HEK293T (cell line): ENCODE data around the gene DCXR.

Experiments used
- CTCF ChIA-PET: fragments of 350-600 bp; formaldehyde crosslinking; extraction: SDS; loops from one replicate; lab custom pipeline; 2021; ENCODE audit warnings: antibody characterized with exemption, inconsistent platforms; lab: Yijun Ruan, JAX
- POLR2A ChIA-PET: fragments of 350-600 bp; formaldehyde crosslinking; extraction: SDS; loops from one replicate; lab custom pipeline; 2020; ENCODE audit warnings: antibody characterized with exemption, inconsistent platforms; lab: Yijun Ruan, JAX
- DNase-seq: peaks from one replicate; pipeline ENCODE4 v3.0.0; 2012; ENCODE audit warnings: mixed read lengths; ENCODE audit errors: extremely low spot score
- ARNT ChIP-seq: fragments of 450-650 bp; IDR thresholded peaks from 2 replicates; pipeline ENCODE4 v1.6.1; 2017; ENCODE audit warnings: mild to moderate bottlenecking
- BHLHE40 ChIP-seq: fragments of 450-650 bp; IDR thresholded peaks from 2 replicates; pipeline ENCODE4 v1.6.1; 2016; ENCODE audit warnings: mild to moderate bottlenecking, moderate library complexity, borderline replicate concordance
- CTBP1 ChIP-seq: fragments of 450-650 bp; IDR thresholded peaks from 2 replicates; pipeline ENCODE4 v1.6.1; 2016; ENCODE audit warnings: borderline replicate concordance
- ELF4 ChIP-seq: fragments of 450-650 bp; IDR thresholded peaks from 2 replicates; pipeline ENCODE4 v1.6.1; 2017; ENCODE audit warnings: antibody characterized with exemption
- FOXA1 ChIP-seq: fragments of 450-650 bp; IDR thresholded peaks from 2 replicates; pipeline ENCODE4 v1.6.1; 2016; ENCODE audit warnings: mild to moderate bottlenecking
- FOXK2 ChIP-seq: fragments of 450-650 bp; IDR thresholded peaks from 2 replicates; pipeline ENCODE4 v1.6.1; 2016; ENCODE audit warnings: mild to moderate bottlenecking
- FOXM1 ChIP-seq: fragments of 450-650 bp; IDR thresholded peaks from 2 replicates; pipeline ENCODE4 v1.6.1; 2017; ENCODE audit warnings: mild to moderate bottlenecking, borderline replicate concordance
- HDGF ChIP-seq: fragments of 450-650 bp; IDR thresholded peaks from 2 replicates; pipeline ENCODE4 v1.6.1; 2017; ENCODE audit warnings: antibody characterized with exemption, borderline replicate concordance
- L3MBTL2 ChIP-seq: fragments of 450-650 bp; conservative IDR thresholded peaks from 2 replicates; pipeline ENCODE4 v1.6.1; 2016; ENCODE audit warnings: mild to moderate bottlenecking
- LEF1 ChIP-seq: fragments of 450-650 bp; IDR thresholded peaks from 2 replicates; pipeline ENCODE4 v1.6.1; 2017; ENCODE audit warnings: mild to moderate bottlenecking, borderline replicate concordance
- NFRKB ChIP-seq: fragments of 450-650 bp; IDR thresholded peaks from 2 replicates; pipeline ENCODE4 v1.6.1; 2016; ENCODE audit warnings: mild to moderate bottlenecking, moderate library complexity
- PKNOX1 ChIP-seq: fragments of 450-650 bp; IDR thresholded peaks from 2 replicates; pipeline ENCODE4 v1.6.1; 2016
- SP1 ChIP-seq: fragments of 450-650 bp; IDR thresholded peaks from 2 replicates; pipeline ENCODE4 v1.6.1; 2017
- SUZ12 ChIP-seq: fragments of 450-650 bp; IDR thresholded peaks from 2 replicates; pipeline ENCODE4 v1.6.1; 2016; ENCODE audit warnings: mild to moderate bottlenecking
- TARDBP ChIP-seq: fragments of 450-650 bp; IDR thresholded peaks from 2 replicates; pipeline ENCODE4 v1.6.1; 2016
- ZNF384 ChIP-seq: fragments of 450-650 bp; IDR thresholded peaks from 2 replicates; pipeline ENCODE4 v1.6.1; 2016

The DCXR gene

GRCh38 chr17:82062076-82062983 is 24.8 kb upstream of the DCXR start:
- ChIA-PET POLR2A (interaction anchor here (1.3 to 6.8 kb wide), 3 partner anchors 8 to 27 kb away, joined by 5 to 46 read pairs (median 6); partner anchors contain the start of genes DCXR, GPS1 and RFNG), CTCF (no interaction called here)
- no peak for DNase-seq
- TF ChIP-seq SP1 = no peak

GRCh38 chr17:82061047-82061925 is 23.8 kb upstream of the DCXR start:
- POLR2A ChIA-PET = interaction anchor here (1.1 to 6.8 kb wide), 6 partner anchors 7 to 37 kb away, joined by 3 to 46 read pairs (median 5); partner anchors contain the start of genes DCXR, FASN, GPS1 and RAC3

GRCh38 chr17:82060614-82061013 is 23.1 kb upstream of the DCXR start:
- CTCF ChIA-PET = no interaction called here
- TF ChIP-seq CTBP1 = no peak
- TF ChIP-seq FOXK2 = no peak
- TF ChIP-seq L3MBTL2 = no peak
- TF ChIP-seq PKNOX1 = no peak
- no peak for TF ChIP-seq SP1
- no peak for TF ChIP-seq FOXM1
- no peak for TF ChIP-seq FOXA1
- no peak for TF ChIP-seq ELF4
- no peak for TF ChIP-seq NFRKB
- no peak for TF ChIP-seq TARDBP
- no peak for TF ChIP-seq HDGF
- TF ChIP-seq BHLHE40 = no peak
- no peak for TF ChIP-seq LEF1
- TF ChIP-seq SUZ12 = no peak
- TF ChIP-seq ARNT = no peak
- TF ChIP-seq ZNF384 = no peak
- POLR2A ChIA-PET = interaction anchor here (1.1 to 6.8 kb wide), 5 partner anchors 6 to 38 kb away, joined by 3 to 46 read pairs (median 4); partner anchors contain the start of genes DCXR, FASN, GPS1 and RAC3
- no peak for DNase-seq

More at GRCh38 chr17:82061047-82061925, 23.8 kb upstream of the DCXR start:
- no peak for TF ChIP-seq CTBP1
- no peak for TF ChIP-seq PKNOX1
- CTCF ChIA-PET = no interaction called here
- no peak for DNase-seq

GRCh38 chr17:82060001-82060380 is 22.5 kb upstream of the DCXR start:
- POLR2A ChIA-PET = interaction anchor here (1.1 to 1.9 kb wide), 3 partner anchors 22 to 38 kb away, joined by 3 to 6 read pairs (median 4); partner anchors contain the start of genes DCXR and FASN
- no peak for TF ChIP-seq SP1
- no peak for TF ChIP-seq LEF1
- no peak for TF ChIP-seq ZNF384
- no peak for TF ChIP-seq FOXA1
- no peak for TF ChIP-seq TARDBP
- no peak for TF ChIP-seq HDGF
- TF ChIP-seq CTBP1 = no peak
- CTCF ChIA-PET = no interaction called here
- DNase-seq = no peak

GRCh38 chr17:82059272-82060000 is 21.9 kb upstream of the DCXR start:
- no peak for DNase-seq
- POLR2A ChIA-PET = interaction anchor here (0.9 to 1.9 kb wide), 4 partner anchors 9 to 39 kb away, joined by 3 to 6 read pairs (median 4); partner anchors contain the start of genes DCXR and FASN
- CTCF ChIA-PET = no interaction called here
- TF ChIP-seq ARNT (no peak), CTBP1 (no peak)

GRCh38 chr17:82058855-82059249 is 21.4 kb upstream of the DCXR start:
- DNase-seq = no peak
- CTCF ChIA-PET = no interaction called here
- POLR2A ChIA-PET = interaction anchor here (0.9 to 1.2 kb wide), 2 partner anchors 8 to 11 kb away, joined by 3 to 4 read pairs; no protein-coding TSS in a partner anchor
- no peak for TF ChIP-seq SUZ12
- no peak for TF ChIP-seq PKNOX1
- no peak for TF ChIP-seq CTBP1
- TF ChIP-seq LEF1 = no peak
- TF ChIP-seq FOXK2 = no peak
